K562 (cell line): ENCODE measurements around the gene CHRNE. TPM values are rescaled to one million over a fixed set of nuclear protein-coding genes. Genes with fewer than 3 reads are reported as not detected.

Experiments
- ATAC-seq: fragments of 200-7000 bp; cut with Tn5 transposase; 3 replicates; pipeline ENCODE4 v1.9.1; 2020; ENCODE audit warnings: moderate library complexity
- BruUV-seq: library from RNA; stranded (reverse); fragments of 400-500 nt; replicated peaks from 2 replicates; lab custom pipeline; 2021; lab: Mats Ljungman, UMichigan
- CTCF ChIA-PET: fragments of 300-600 bp; formaldehyde crosslinking; extraction: SDS; loops from one replicate; lab custom pipeline; 2021; ENCODE audit warnings: low intra/inter-chr PET ratio; lab: Yijun Ruan, JAX
- POLR2A ChIA-PET: fragments of 300-600, 350-650 bp; sonication (Branson Sonifier 250); formaldehyde crosslinking; extraction: SDS; loops from one replicate; lab custom pipeline; 2021; ENCODE audit warnings: antibody characterized with exemption, inconsistent platforms; lab: Yijun Ruan, JAX
- DNase-seq, 4 experiments: peaks; one replicate each; pipeline versions ENCODE4 v3.0.0 to v3.0.0-alpha.2; 2011 to 2018; ENCODE audit warnings: low spot score in 3 of 4, mixed read lengths in 3 of 4; ENCODE audit errors: extremely low read depth in 1 of 4
- FAIRE-seq: peaks from 2 replicates; lab custom pipeline; 2011; peaks lifted over from hg19 to GRCh38; lab: Jason Lieb, UNC
- H2AFZ ChIP-seq: 2 replicates; pipeline ENCODE4 v1.6.0; 2011; ENCODE audit warnings: low read depth, low read length, control low read depth, inconsistent platforms
- H3K27ac ChIP-seq: fragments of 200-600 bp; 3 replicates; pipeline ENCODE4 v1.8.0; 2011; ENCODE audit warnings: low read depth, mild to moderate bottlenecking, control low read depth, inconsistent platforms, low read length, moderate library complexity, mixed read lengths; ENCODE audit errors: extremely low read depth
- H3K27me3 ChIP-seq, 2 experiments: fragments of 300-600 bp in 1 of 2; 2 replicates in 1 of 2; 3 replicates in 1 of 2; pipeline versions ENCODE4 v1.6.0 to v1.8.0; 2011; ENCODE audit warnings: inconsistent platforms in 2 of 2, low read length in 2 of 2, mild to moderate bottlenecking in 1 of 2, mixed read lengths in 1 of 2, moderate library complexity in 1 of 2; ENCODE audit not compliant: control insufficient read depth in 2 of 2, insufficient read depth in 2 of 2
- H3K36me3 ChIP-seq: fragments of 300-600 bp; 3 replicates; pipeline ENCODE4 v1.8.0; 2011; ENCODE audit warnings: mild to moderate bottlenecking, low read length, inconsistent platforms; ENCODE audit not compliant: control insufficient read depth, insufficient read depth
- H3K4me1 ChIP-seq, 2 experiments: fragments of 200-600 bp in 1 of 2; replicated peaks in 1 of 2; 2 replicates in 1 of 2; 3 replicates in 1 of 2; pipeline versions ENCODE4 v1.5.1 to v1.8.0; 2011; ENCODE audit warnings: inconsistent platforms in 2 of 2, low read length in 2 of 2, mild to moderate bottlenecking in 1 of 2, mixed read lengths in 1 of 2, moderate library complexity in 1 of 2; ENCODE audit not compliant: control insufficient read depth in 2 of 2, insufficient read depth in 2 of 2
- H3K4me2 ChIP-seq: 2 replicates; pipeline ENCODE4 v1.6.1; 2011; ENCODE audit warnings: low read length, control low read depth, inconsistent platforms, mixed read lengths; ENCODE audit not compliant: insufficient read depth
- H3K4me3 ChIP-seq: fragments of 200-600 bp; sonication (generic), shearing (Covaris generic); 2 replicates; pipeline ENCODE4 v1.5.1; 2016; ENCODE audit warnings: control low read depth, inconsistent platforms
- H3K79me2 ChIP-seq: fragments of 200-600 bp; 3 replicates; pipeline ENCODE4 v1.8.0; 2011; ENCODE audit warnings: low read length, inconsistent platforms; ENCODE audit not compliant: control insufficient read depth, insufficient read depth
- H3K9ac ChIP-seq, 2 experiments: 2 replicates each; pipeline versions ENCODE4 v1.6.0 to v1.6.1; 2011; ENCODE audit warnings: low read depth in 2 of 2, low read length in 2 of 2, control low read depth in 1 of 2, inconsistent platforms in 1 of 2, mild to moderate bottlenecking in 1 of 2, mixed read lengths in 1 of 2; ENCODE audit not compliant: insufficient read depth in 1 of 2
- H3K9me1 ChIP-seq: one replicate; pipeline ENCODE4 v1.6.0; 2011; ENCODE audit warnings: inconsistent platforms, mild to moderate bottlenecking, low read length, moderate library complexity; ENCODE audit not compliant: control insufficient read depth, insufficient read depth
- H3K9me3 ChIP-seq: replicated peaks from 2 replicates; pipeline ENCODE4 v1.5.1; 2011; ENCODE audit warnings: low read depth, low read length, inconsistent platforms; ENCODE audit not compliant: control insufficient read depth, insufficient read depth
- H4K20me1 ChIP-seq: replicated peaks from 2 replicates; pipeline ENCODE4 v1.6.1; 2011; ENCODE audit warnings: low read length, inconsistent platforms, mixed read lengths; ENCODE audit not compliant: control insufficient read depth, insufficient read depth
- CXXC5 ChIP-seq: fragments of 250-450 bp; sonication (Bioruptor Pico); IDR thresholded peaks from 2 replicates; pipeline ENCODE4 v1.8.0; 2022; ENCODE audit warnings: inconsistent platforms, mild to moderate bottlenecking, moderate library complexity
- HCFC1 ChIP-seq: IDR thresholded peaks from 2 replicates; pipeline ENCODE4 v1.6.1; 2012; ENCODE audit warnings: low read depth, low read length, improper control_type of control experiment
- NRF1 ChIP-seq, 2 experiments: fragments of 450-650 bp; IDR thresholded peaks in 1 of 2; conservative IDR thresholded peaks in 1 of 2; 2 replicates each; pipeline ENCODE4 v1.6.1; 2014; ENCODE audit warnings: mild to moderate bottlenecking in 2 of 2
- POLR2AphosphoS5 ChIP-seq: IDR thresholded peaks from 2 replicates; pipeline ENCODE4 v1.6.1; 2011; ENCODE audit warnings: mild to moderate bottlenecking, low read depth, low read length, moderate library complexity; ENCODE audit not compliant: control insufficient read depth, insufficient read depth
- RB1 ChIP-seq: fragments of 450-650 bp; IDR thresholded peaks from 2 replicates; pipeline ENCODE4 v1.6.1; 2017; ENCODE audit warnings: low read depth, mild to moderate bottlenecking
- SRSF1 ChIP-seq: fragments of 200-400 bp; formaldehyde crosslinking; IDR thresholded peaks from 2 replicates; pipeline ENCODE4 v1.6.1; 2017; ENCODE audit warnings: mild to moderate bottlenecking, low read depth, low read length, moderate library complexity
- ZNF224 ChIP-seq: sonication (generic); formaldehyde crosslinking; IDR thresholded peaks from 2 replicates; pipeline ENCODE4 v1.8.0; 2022; ENCODE audit warnings: mild to moderate bottlenecking, missing genetic modification reagents
- ZNF586 ChIP-seq: fragments of 450-650 bp; formaldehyde crosslinking; conservative IDR thresholded peaks from 2 replicates; pipeline ENCODE4 v1.4.0; 2020; ENCODE audit warnings: mild to moderate bottlenecking, moderate library complexity
- ZNF589 ChIP-seq: fragments of 200-800 bp; sonication (Bioruptor generic); IDR thresholded peaks from 2 replicates; pipeline ENCODE4 v1.6.1; 2016; ENCODE audit warnings: low read depth, missing genetic modification characterization, missing compliant biosample characterization
- ZNF609 ChIP-seq: sonication (generic); formaldehyde crosslinking; IDR thresholded peaks from 2 replicates; pipeline ENCODE4 v1.8.1; 2023; ENCODE audit warnings: missing genetic modification reagents, mild to moderate bottlenecking, borderline replicate concordance
- WGBS: fragments of 100-300 bp; shearing (Covaris generic); methylation state at CpG from one replicate; pipeline ENCODE4 v1.1.6; 2016; ENCODE audit warnings: low coverage, mixed read lengths; ENCODE audit not compliant: insufficient coverage; ENCODE audit errors: missing lambda C conversion rate; 5-methylcytosine and 5-hydroxymethylcytosine counted together
- in situ Hi-C: fragments of 300-500 bp; cut with MboI; formaldehyde crosslinking; loops from 4 replicates; pipeline ENCODE4 v1.15.0; 2018; ENCODE audit warnings: inconsistent platforms, mixed read lengths
- intact Hi-C: fragments of 100-400 bp; cut with micrococcal nuclease; formaldehyde crosslinking; loops from 2 replicates; pipeline ENCODE4 v1.14.2; 2022
- polyA plus RNA-seq, 8 experiments: library from polyadenylated mRNA; depleted of rRNA in 4 of 8; stranded (reverse) in 5 of 8; unstranded in 3 of 8; fragments of >200 nt; fragmentation: Nextera tagmentation in 2 of 8; fragmentation: Illumina TruSeq in 1 of 8; extraction: Ambion mirVana in 2 of 8; extraction: Trizol in 1 of 8; gene quantifications; 2 replicates each; pipeline versions ENCODE4 v1.2.1 to v1.2.3, GENCODE V29; 2011 to 2014; ENCODE audit warnings: inconsistent platforms in 1 of 8, missing spikeins in 1 of 8
- total RNA-seq, 7 experiments: library from RNA; depleted of rRNA in 6 of 7; stranded (reverse); fragments of >200 nt in 6 of 7; fragmentation: Illumina TruSeq in 2 of 7; extraction: Trizol in 2 of 7; gene quantifications; 2 replicates each; pipeline versions ENCODE4 v1.2.1 to v1.2.3, GENCODE V29; 2011 to 2021; ENCODE audit warnings: low replicate concordance in 1 of 7

The CHRNE gene
- total and polyA plus RNA-seq, 9 of the 15 experiments (the other 6 are each of a cell fraction or from before 2014, with no cell fraction given), result not detected

GRCh38 chr17:4908301-4908700 lies 5.4 kb upstream of the CHRNE start:
- no peak overlapping the region for H3K4me2 ChIP-seq
- H3K4me1 ChIP-seq, result peaks cover 5 to 13% of the 10 kb centered on the region in 2 experiments
- TF ChIP-seq ZNF609 (CRISPR knock-in tag), result no peak
- no peak for TF ChIP-seq POLR2AphosphoS5
- no peak for TF ChIP-seq RB1
- TF ChIP-seq SRSF1, result no peak
- no peak for TF ChIP-seq CXXC5 (CRISPR knock-in tag)
- TF ChIP-seq HCFC1, result no peak
- no peak for TF ChIP-seq NRF1 (conservative IDR thresholded peaks at IDR 0.05 in 1 of 2, IDR thresholded peaks at IDR 0.05 in 1 of 2)
- no peak for TF ChIP-seq ZNF589
- no peak for TF ChIP-seq ZNF224 (CRISPR knock-in tag)
- no peak for TF ChIP-seq ZNF586

More at GRCh38 chr17:4908301-4908700, 5.4 kb upstream of the CHRNE start:
- no peak for DNase-seq
- Histone ChIP-seq H3K9me1 (peaks cover 1% of the 10 kb centered on the region), H2AFZ (peak overlapping the region; percentile 95), H3K36me3 (no peaks in the 10 kb centered on the region), H3K27ac (no peak overlapping the region; the same call in 2 of the 3 replicates), H3K9me3 (no peaks in the 10 kb centered on the region), H3K79me2 (no peaks in the 10 kb centered on the region), H4K20me1 (no peaks in the 10 kb centered on the region), H3K4me3 (no peak overlapping the region), H3K9ac (0 out of 4 replicates have a peak overlapping the region, but pooled peaks of 1 of the 2 experiments have one; percentile 28), H3K27me3 (no peaks in the 10 kb centered on the region; a peak in 1 of 5 replicates)
- POLR2A ChIA-PET, result interaction anchor here (1.1 kb wide), 1 partner anchor 9 kb away, joined by 5 read pairs; no protein-coding TSS in a partner anchor
- CTCF ChIA-PET, result no interaction called here
- no TSS peak for BruUV-seq
- intact Hi-C loops, result loop anchor here (10.0 kb wide), 1 partner anchor 56 kb away; the partner anchor contains the start of gene SPAG7
- WGBS, result 69% methylated on average over 7 of the region's 10 CpGs
- in situ Hi-C loops, result no loop called here
- FAIRE-seq, result no peak
- no peak for ATAC-seq
